Muscle of arm (tissue), 12 donors: ENCODE results near the gene FAM193A. TPM values are rescaled to one million over a fixed set of nuclear protein-coding genes. Genes with fewer than 3 reads are reported as not detected.

ENCODE experiments used
- DNase-seq: peaks from one replicate; pipeline ENCODE4 v3.0.0-alpha.2; 2013
- polyA plus RNA-seq, 12 donors: library from polyadenylated mRNA; unstranded; fragments of 120-200 nt; gene quantifications; one replicate each; pipeline ENCODE4 v1.2.1, GENCODE V29; 2013; ENCODE audit not compliant: insufficient read length in 12 of 12

The FAM193A gene
- polyA plus RNA-seq, 12 donors, result 15.5 to 36.3 (median 18.8) TPM; not detected in 1

GRCh38 chr4:2688281-2688680 is 151.8 kb downstream of the FAM193A start:
- no peak for DNase-seq

- DNase-seq, result no peak
These were observed 152.2 kb downstream of the FAM193A start for GRCh38 chr4:2688697-2689096.

- DNase-seq, result no peak
These were observed 152.7 kb downstream of the FAM193A start for GRCh38 chr4:2689114-2689513.

GRCh38 chr4:2689825-2690700 is 153.6 kb downstream of the FAM193A start:
- no peak for DNase-seq

- no peak for DNase-seq
These were observed 154.9 kb downstream of the FAM193A start for GRCh38 chr4:2691313-2691712.

GRCh38 chr4:2691952-2692435 is 155.5 kb downstream of the FAM193A start:
- DNase-seq, result no peak

GRCh38 chr4:2694691-2695090 is 158.2 kb downstream of the FAM193A start:
- no peak for DNase-seq

- DNase-seq, result no peak
These were observed 159.1 kb downstream of the FAM193A start for GRCh38 chr4:2695346-2696060.

GRCh38 chr4:2696423-2696822 is 160.0 kb downstream of the FAM193A start:
- no peak for DNase-seq

- no peak for DNase-seq
These were observed 161.6 kb downstream of the FAM193A start for GRCh38 chr4:2697995-2698414.

- DNase-seq, result no peak
These were observed 162.1 kb downstream of the FAM193A start for GRCh38 chr4:2698504-2698903.

GRCh38 chr4:2698951-2699505 is 162.6 kb downstream of the FAM193A start:
- DNase-seq, result no peak

- no peak for DNase-seq
These were observed 163.1 kb downstream of the FAM193A start for GRCh38 chr4:2699534-2699933.

GRCh38 chr4:2700031-2700430 is 163.6 kb downstream of the FAM193A start:
- no peak for DNase-seq

- no peak for DNase-seq
These were observed 165.9 kb downstream of the FAM193A start for GRCh38 chr4:2702361-2702760.

- no peak for DNase-seq
These were observed 166.3 kb downstream of the FAM193A start for GRCh38 chr4:2702770-2703169.

- DNase-seq, result no peak
These were observed 175.9 kb downstream of the FAM193A start for GRCh38 chr4:2712261-2712842.

GRCh38 chr4:2713337-2713736 is 176.9 kb downstream of the FAM193A start:
- DNase-seq, result no peak

- DNase-seq, result peak; percentile 39
These were observed 177.8 kb downstream of the FAM193A start for GRCh38 chr4:2714061-2714770.

- DNase-seq, result no peak
These were observed 178.5 kb downstream of the FAM193A start for GRCh38 chr4:2714918-2715317.

GRCh38 chr4:2715426-2715825 is 179.0 kb downstream of the FAM193A start:
- DNase-seq, result no peak

- no peak for DNase-seq
These were observed 179.8 kb downstream of the FAM193A start for GRCh38 chr4:2716236-2716635.
